ENCODE results near the gene PAPOLG.
A peak's percentile ranks its signal among the peaks of the same experiment; 100 is the strongest.
"Not testable (repeated sequence)": the region's sequence is repeated elsewhere in the genome, so short reads cannot be mapped to it uniquely, and the experiment has no call there.

Gene PAPOLG

DNA sequence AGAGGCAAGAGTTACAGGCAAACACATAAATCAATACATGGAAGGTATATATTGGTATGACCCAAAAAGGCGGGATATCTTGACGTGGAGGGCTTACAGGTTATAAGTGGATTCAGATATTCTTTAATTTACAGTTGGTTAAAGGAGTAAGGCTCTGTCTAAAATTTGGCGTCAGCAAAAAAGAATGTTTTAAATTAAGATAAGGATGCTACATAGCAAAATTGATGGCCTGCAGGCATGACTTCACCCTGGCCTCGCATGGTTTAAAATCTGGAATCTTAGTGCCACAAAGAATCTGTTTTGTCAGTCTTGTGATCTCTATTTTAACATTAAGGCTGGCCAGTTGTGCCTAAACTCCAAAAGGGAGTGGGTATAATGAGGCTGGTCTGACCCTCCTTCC is 66.9 kb downstream of the PAPOLG start:
- Histone ChIP-seq H2AFZ (peak overlapping the region; percentile 72), H3K36me3 (ENCODE audit: control insufficient read depth, insufficient read depth, low read length) (no peaks in the 10 kb centered on the region), H3K4me3 (ENCODE audit: low read depth, low read length) (peak overlapping the region; percentile 20), H3K27ac (peak overlapping the region; percentile 80), H3K9ac (no peak overlapping the region), H3K9me3 (ENCODE audit: control insufficient read depth, low read length) (no peaks in the 10 kb centered on the region), H3K79me2 (no peaks in the 10 kb centered on the region), H3K4me1 (peaks cover 19% of the 10 kb centered on the region), H3K4me2 (ENCODE audit: low read length) (peak overlapping the region; percentile 57), H3K27me3 (ENCODE audit: control insufficient read depth, insufficient read depth, low read length) (no peaks in the 10 kb centered on the region)
- TF ChIP-seq, protein P1, sequence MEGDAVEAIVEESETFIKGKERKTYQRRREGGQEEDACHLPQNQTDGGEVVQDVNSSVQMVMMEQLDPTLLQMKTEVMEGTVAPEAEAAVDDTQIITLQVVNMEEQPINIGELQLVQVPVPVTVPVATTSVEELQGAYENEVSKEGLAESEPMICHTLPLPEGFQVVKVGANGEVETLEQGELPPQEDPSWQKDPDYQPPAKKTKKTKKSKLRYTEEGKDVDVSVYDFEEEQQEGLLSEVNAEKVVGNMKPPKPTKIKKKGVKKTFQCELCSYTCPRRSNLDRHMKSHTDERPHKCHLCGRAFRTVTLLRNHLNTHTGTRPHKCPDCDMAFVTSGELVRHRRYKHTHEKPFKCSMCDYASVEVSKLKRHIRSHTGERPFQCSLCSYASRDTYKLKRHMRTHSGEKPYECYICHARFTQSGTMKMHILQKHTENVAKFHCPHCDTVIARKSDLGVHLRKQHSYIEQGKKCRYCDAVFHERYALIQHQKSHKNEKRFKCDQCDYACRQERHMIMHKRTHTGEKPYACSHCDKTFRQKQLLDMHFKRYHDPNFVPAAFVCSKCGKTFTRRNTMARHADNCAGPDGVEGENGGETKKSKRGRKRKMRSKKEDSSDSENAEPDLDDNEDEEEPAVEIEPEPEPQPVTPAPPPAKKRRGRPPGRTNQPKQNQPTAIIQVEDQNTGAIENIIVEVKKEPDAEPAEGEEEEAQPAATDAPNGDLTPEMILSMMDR (IDR thresholded peaks at IDR 0.05) = no peak

DNA sequence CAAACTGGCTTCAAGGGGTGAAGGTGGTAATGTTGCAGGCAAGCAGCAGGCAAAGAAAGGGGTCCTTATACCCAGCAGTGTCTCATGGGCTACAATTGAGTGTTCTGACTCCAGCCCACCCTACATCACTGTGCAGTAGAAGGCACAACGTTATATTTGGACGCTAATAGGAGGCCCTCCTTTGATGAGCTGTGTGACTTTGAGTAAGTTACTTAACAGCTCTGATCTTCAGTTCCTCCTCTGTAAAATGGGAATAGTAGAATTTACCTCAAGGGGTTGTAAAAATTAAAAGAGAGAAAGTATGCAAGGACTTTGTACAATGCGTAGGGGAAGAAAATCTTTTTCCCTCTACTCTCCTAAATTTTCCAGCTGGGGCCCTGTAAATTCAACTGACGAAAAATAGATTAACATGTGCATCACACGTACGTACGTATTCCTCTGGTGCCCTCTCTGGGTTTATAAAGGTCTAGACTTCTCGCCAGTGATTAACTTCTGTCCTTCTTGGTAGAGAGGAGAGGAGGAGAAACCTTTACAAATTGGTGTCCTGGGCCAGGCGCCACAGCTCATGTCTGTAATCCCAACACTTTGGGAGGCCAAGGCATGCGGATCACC is 67.7 kb downstream of the PAPOLG start:
- Histone ChIP-seq H3K27me3 (ENCODE audit: control insufficient read depth, insufficient read depth, low read length) (no peaks in the 10 kb centered on the region), H2AFZ (peak overlapping the region; percentile 72), H3K27ac (peak overlapping the region; percentile 80), H3K4me3 (ENCODE audit: low read depth, low read length) (peak overlapping the region; percentile 20), H3K4me2 (ENCODE audit: low read length) (peak overlapping the region; percentile 57), H3K79me2 (no peaks in the 10 kb centered on the region), H3K36me3 (ENCODE audit: control insufficient read depth, insufficient read depth, low read length) (no peaks in the 10 kb centered on the region), H3K9ac (no peak overlapping the region), H3K4me1 (peaks cover 19% of the 10 kb centered on the region), H3K9me3 (ENCODE audit: control insufficient read depth, low read length) (no peaks in the 10 kb centered on the region)
- TF ChIP-seq, protein P1 (IDR thresholded peaks at IDR 0.05) = no peak

DNA sequence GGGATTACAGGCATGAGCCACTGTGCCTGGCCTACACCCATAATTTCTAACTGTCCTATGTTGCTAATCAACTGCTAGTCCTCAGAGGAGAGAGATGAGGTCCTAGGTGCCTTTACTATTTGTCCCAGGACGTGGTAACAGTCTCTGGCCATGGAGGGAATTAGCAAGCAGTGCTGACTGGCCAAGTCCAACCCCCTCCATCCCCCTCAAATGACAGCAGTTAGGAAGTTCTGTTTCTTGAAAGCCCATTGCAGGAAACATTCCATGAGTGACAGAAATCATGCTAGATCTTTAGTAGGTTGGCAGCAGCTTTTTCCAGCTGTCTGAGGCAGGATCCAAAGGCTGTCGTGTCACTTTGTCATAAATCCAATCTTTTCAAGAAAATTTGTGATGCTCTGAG is 69.6 kb downstream of the PAPOLG start:
- no peaks in the 10 kb centered on the region for H3K79me2 ChIP-seq
- peaks cover 19% of the 10 kb centered on the region for H3K4me1 ChIP-seq
- H3K9me3 ChIP-seq (ENCODE audit: control insufficient read depth, low read length) = no peaks in the 10 kb centered on the region
- peak overlapping the region; percentile 48 for H2AFZ ChIP-seq
- H3K9ac ChIP-seq = no peak overlapping the region
- no peak overlapping the region for H3K27ac ChIP-seq
- TF ChIP-seq, protein P1 (IDR thresholded peaks at IDR 0.05) = no peak
- H3K27me3 ChIP-seq (ENCODE audit: control insufficient read depth, insufficient read depth, low read length) = no peaks in the 10 kb centered on the region
- no peaks in the 10 kb centered on the region for H3K36me3 ChIP-seq (ENCODE audit: control insufficient read depth, insufficient read depth, low read length)
- no peak overlapping the region for H3K4me2 ChIP-seq (ENCODE audit: low read length)
- H3K4me3 ChIP-seq (ENCODE audit: low read depth, low read length) = no peak overlapping the region

DNA sequence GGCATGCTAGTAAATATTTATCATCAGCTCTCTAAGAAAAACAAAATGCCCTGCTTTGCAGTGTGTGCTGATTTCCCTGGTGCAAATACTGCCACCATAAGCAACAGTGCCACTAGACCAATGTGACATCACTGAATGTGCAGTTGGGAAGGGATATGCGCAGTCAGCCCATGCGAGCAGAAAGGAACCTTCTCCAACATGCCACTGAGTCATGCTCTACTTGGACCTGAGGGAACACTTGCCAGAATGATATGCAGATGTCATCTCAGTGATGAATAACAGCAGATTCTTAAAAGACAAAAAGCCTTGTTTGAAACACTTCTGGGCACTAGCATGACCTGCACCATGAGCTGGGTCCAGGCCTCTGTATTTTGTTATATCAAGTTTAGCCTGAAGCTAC is 70.0 kb downstream of the PAPOLG start:
- Histone ChIP-seq H3K9me3 (ENCODE audit: control insufficient read depth, low read length) (no peaks in the 10 kb centered on the region), H3K4me2 (ENCODE audit: low read length) (no peak overlapping the region), H3K27ac (no peak overlapping the region), H3K4me1 (peaks cover 19% of the 10 kb centered on the region), H2AFZ (peak overlapping the region; percentile 48), H3K9ac (no peak overlapping the region), H3K27me3 (ENCODE audit: control insufficient read depth, insufficient read depth, low read length) (no peaks in the 10 kb centered on the region), H3K4me3 (ENCODE audit: low read depth, low read length) (no peak overlapping the region), H3K36me3 (ENCODE audit: control insufficient read depth, insufficient read depth, low read length) (no peaks in the 10 kb centered on the region), H3K79me2 (no peaks in the 10 kb centered on the region)
- TF ChIP-seq, protein P1 (IDR thresholded peaks at IDR 0.05) = no peak

DNA sequence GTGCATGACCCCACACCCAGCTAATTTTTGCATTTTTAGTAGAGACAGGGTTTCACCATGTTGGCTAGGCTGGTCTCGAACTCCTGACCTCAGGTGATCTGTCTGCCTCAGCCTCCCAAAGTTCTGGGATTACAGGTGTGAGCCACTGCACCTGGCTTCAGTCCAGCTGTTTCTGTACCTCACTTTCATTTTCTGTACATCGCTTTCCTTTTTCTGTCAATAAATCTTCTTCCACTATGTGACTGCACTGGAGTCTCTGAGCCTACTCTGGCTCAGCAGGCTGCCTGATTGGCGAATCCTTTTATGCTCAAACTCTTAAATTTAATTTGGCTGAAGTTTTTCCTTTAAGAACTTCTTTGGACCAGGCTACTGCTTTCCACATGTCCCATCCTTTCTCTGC is 70.8 kb downstream of the PAPOLG start:
- H3K27me3 ChIP-seq (ENCODE audit: control insufficient read depth, insufficient read depth, low read length); H3K27ac ChIP-seq; H3K4me2 ChIP-seq (ENCODE audit: low read length); H3K9me3 ChIP-seq (ENCODE audit: control insufficient read depth, low read length); H3K79me2 ChIP-seq; H2AFZ ChIP-seq; H3K9ac ChIP-seq; H3K36me3 ChIP-seq (ENCODE audit: control insufficient read depth, insufficient read depth, low read length); H3K4me3 ChIP-seq (ENCODE audit: low read depth, low read length): not testable (repeated sequence)
- peaks cover 19% of the 10 kb centered on the region for H3K4me1 ChIP-seq

All from parathyroid adenoma (tissue), 2 donors.